Fibroblast of pulmonary artery (primary cell): Measurements from ENCODE around the gene CISD2.
"Not testable (repeated sequence)": the region's sequence is repeated elsewhere in the genome, so short reads cannot be mapped to it uniquely, and the experiment has no call there.

Source experiments
- DNase-seq: peaks from one replicate; pipeline ENCODE4 v3.0.0-alpha.2; 2010; ENCODE audit warnings: low read depth
- H3K4me3 ChIP-seq: replicated peaks from 2 replicates; pipeline ENCODE4 v1.5.1; 2011; ENCODE audit warnings: low read depth, mild to moderate bottlenecking, control low read depth, low read length, moderate library complexity
- CTCF ChIP-seq: IDR thresholded peaks from 2 replicates; pipeline ENCODE4 v1.5.1; 2011; ENCODE audit warnings: mild to moderate bottlenecking, control low read depth, low read length, inconsistent platforms; ENCODE audit errors: missing control alignments

Gene CISD2

DNA sequence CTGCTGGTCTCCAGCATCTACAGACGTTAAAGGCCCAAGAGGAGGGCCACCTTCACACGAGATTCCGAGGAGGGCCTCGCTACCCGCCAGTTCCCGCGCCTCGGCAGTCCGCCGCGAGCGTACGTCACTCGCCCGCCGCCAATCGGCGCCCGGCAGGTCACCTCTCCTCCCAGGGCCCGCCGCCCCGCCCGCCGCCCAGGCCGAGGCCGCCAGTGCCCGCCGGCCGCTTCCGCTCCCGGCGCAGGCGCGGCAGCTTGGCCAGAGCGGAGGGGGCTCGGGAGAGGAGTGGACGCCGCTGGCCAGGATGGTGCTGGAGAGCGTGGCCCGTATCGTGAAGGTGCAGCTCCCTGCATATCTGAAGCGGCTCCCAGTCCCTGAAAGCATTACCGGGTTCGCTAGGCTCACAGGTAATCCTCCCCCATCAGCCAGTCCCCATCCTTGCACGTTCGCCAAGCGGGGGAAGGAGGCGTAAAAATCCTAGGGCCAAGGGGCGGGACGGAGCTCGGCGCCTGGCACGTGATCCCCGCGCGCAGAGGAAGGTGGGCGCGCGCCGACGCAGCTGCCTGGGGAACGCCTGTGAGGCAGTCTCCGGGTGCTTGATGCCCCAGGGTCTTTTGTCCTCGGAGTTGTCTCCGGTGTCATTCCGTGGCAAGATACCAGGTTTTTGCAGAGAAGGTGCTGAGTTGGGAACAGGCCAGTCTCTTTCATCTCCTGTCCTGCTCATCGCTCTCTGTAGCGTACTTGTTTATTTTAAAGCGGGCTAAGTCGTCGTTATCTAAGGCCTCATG is at the start of gene CISD2:
Gene CISD2, plus strand, starts transcription at position 212 of the 788 bp plus-strand sequence. Its CDS starts 93 bp downstream, at position 305.
- peak within 1 kb of the TSS; percentile 77 for H3K4me3 ChIP-seq
- DNase-seq = peak; percentile 91
- TF ChIP-seq CTCF = no peak

DNA sequence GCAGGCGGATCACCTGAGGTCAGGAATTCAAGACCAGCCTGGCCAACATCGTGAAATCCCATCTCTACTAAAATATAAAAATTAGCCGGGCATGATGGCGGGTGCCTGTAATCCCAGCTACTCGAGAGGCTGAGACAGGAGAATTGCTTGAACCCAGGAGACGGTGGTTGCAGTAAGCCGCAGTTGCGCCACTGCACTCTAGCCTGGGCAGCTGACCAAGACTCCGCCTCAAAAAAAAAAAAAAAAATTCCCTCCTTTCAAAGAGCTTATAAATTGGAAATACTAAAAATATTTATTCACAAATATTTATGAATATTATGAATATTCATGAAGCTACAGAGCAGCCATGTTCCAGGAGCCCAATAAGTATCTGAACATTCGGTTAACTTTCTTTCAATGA is 49.7 kb upstream of the CISD2 start:
- not testable (repeated sequence) for DNase-seq, H3K4me3 ChIP-seq

GRCh38 chr4:102819588-102820365 is 49.0 kb upstream of the CISD2 start:
- H3K4me3 ChIP-seq = no peak overlapping the region
- DNase-seq = no peak
- no peak for TF ChIP-seq CTCF

DNA sequence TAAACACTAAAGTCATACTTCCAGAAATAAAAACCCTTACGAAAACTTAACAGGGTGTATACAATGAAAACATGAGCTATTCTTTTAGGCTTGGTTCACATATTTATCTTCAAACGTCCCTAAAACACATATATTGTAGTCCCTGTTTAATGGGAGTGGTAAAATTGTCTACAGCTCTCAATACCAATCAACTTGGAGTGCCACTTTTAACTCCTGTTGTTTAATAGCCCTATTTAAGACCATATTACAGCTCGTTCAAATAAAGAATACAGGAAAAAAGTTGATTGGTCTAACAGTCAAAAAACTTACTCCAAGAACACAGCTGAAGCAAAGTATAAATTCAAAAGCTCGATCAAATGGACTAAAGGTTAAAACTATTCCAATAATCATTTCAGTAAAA is 45.3 kb upstream of the CISD2 start:
- no peak for DNase-seq
- TF ChIP-seq CTCF = no peak
- peak overlapping the region; percentile 98 for H3K4me3 ChIP-seq

DNA sequence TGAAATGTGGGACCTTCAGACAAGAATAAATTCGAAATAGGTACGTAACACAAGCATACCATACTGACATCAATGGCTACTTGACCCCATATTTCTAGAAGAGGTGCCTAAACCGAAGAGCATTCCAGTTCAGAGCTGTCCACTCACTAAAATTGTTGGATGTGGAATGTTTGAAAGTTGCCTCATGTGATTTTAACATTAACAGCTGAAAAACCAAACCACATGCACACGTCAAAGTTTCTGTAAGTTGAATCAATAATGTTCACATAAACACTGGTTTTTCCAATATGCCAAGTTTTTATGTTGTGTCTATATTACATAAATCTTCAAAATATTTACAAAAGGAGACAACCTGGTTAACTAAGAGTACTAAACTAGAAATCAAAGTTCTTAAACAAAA is 44.9 kb upstream of the CISD2 start:
- TF ChIP-seq CTCF = no peak
- no peak for DNase-seq
- H3K4me3 ChIP-seq = peak overlapping the region; percentile 98

GRCh38 chr4:102824398-102824797 is 44.4 kb upstream of the CISD2 start:
- H3K4me3 ChIP-seq = peak overlapping the region; percentile 98
- no peak for DNase-seq
- TF ChIP-seq CTCF = no peak

GRCh38 chr4:102825261-102826091 is 43.3 kb upstream of the CISD2 start:
- DNase-seq = peak; percentile 79
- H3K4me3 ChIP-seq = peak overlapping the region; percentile 98
- TF ChIP-seq CTCF = no peak
